ENCODE results near the gene ZCCHC4.

ZCCHC4 gene

GRCh38 chr4:25302626-25303025 lies 9.9 kb upstream of the ZCCHC4 start:
- no peak overlapping the region for H3K27ac ChIP-seq (ENCODE audit: low read depth, low read length)
- H3K4me1 ChIP-seq (ENCODE audit: control insufficient read depth, insufficient read depth, low read length, unreplicated experiment) = no peaks in the 10 kb centered on the region
- H3K4me3 ChIP-seq (ENCODE audit: low read depth, low read length) = no peak overlapping the region
- no peaks in the 10 kb centered on the region for H3K36me3 ChIP-seq (ENCODE audit: insufficient read depth, low read length)
- no peaks in the 10 kb centered on the region for H3K79me2 ChIP-seq (ENCODE audit: control insufficient read depth, insufficient read depth, low read length, unreplicated experiment)
- H2AFZ ChIP-seq (ENCODE audit: low read length, unreplicated experiment) = no peak overlapping the region
- peaks cover 23% of the 10 kb centered on the region for H3K27me3 ChIP-seq (ENCODE audit: insufficient read depth, low read length)

- H3K4me1 ChIP-seq (ENCODE audit: control insufficient read depth, insufficient read depth, low read length, unreplicated experiment) = peaks cover 3% of the 10 kb centered on the region
- peaks cover 15% of the 10 kb centered on the region for H3K27me3 ChIP-seq (ENCODE audit: insufficient read depth, low read length)
- H3K36me3 ChIP-seq (ENCODE audit: insufficient read depth, low read length) = no peaks in the 10 kb centered on the region
- H3K4me3 ChIP-seq (ENCODE audit: low read depth, low read length) = no peak overlapping the region
- H3K27ac ChIP-seq (ENCODE audit: low read depth, low read length) = no peak overlapping the region
- no peaks in the 10 kb centered on the region for H3K79me2 ChIP-seq (ENCODE audit: control insufficient read depth, insufficient read depth, low read length, unreplicated experiment)
- H2AFZ ChIP-seq (ENCODE audit: low read length, unreplicated experiment) = no peak overlapping the region
Observed at GRCh38 chr4:25303578-25303977, 9.0 kb upstream of the ZCCHC4 start.

GRCh38 chr4:25306518-25307057 lies 6.0 kb upstream of the ZCCHC4 start:
- Histone ChIP-seq H3K27me3 (ENCODE audit: insufficient read depth, low read length) (no peaks in the 10 kb centered on the region), H3K4me3 (ENCODE audit: low read depth, low read length) (no peak overlapping the region), H3K36me3 (ENCODE audit: insufficient read depth, low read length) (no peaks in the 10 kb centered on the region), H3K27ac (ENCODE audit: low read depth, low read length) (no peak overlapping the region), H3K79me2 (ENCODE audit: control insufficient read depth, insufficient read depth, low read length, unreplicated experiment) (no peaks in the 10 kb centered on the region), H3K4me1 (ENCODE audit: control insufficient read depth, insufficient read depth, low read length, unreplicated experiment) (peaks cover 5% of the 10 kb centered on the region), H2AFZ (ENCODE audit: low read length, unreplicated experiment) (no peak overlapping the region)

- H3K27ac ChIP-seq (ENCODE audit: low read depth, low read length) = no peak overlapping the region
- no peaks in the 10 kb centered on the region for H3K36me3 ChIP-seq (ENCODE audit: insufficient read depth, low read length)
- no peak overlapping the region for H2AFZ ChIP-seq (ENCODE audit: low read length, unreplicated experiment)
- H3K4me1 ChIP-seq (ENCODE audit: control insufficient read depth, insufficient read depth, low read length, unreplicated experiment) = peaks cover 5% of the 10 kb centered on the region
- H3K27me3 ChIP-seq (ENCODE audit: insufficient read depth, low read length) = no peaks in the 10 kb centered on the region
- H3K79me2 ChIP-seq (ENCODE audit: control insufficient read depth, insufficient read depth, low read length, unreplicated experiment) = no peaks in the 10 kb centered on the region
- H3K4me3 ChIP-seq (ENCODE audit: low read depth, low read length) = no peak overlapping the region
Observed at GRCh38 chr4:25307596-25307995, 5.0 kb upstream of the ZCCHC4 start.

- Histone ChIP-seq H3K4me1 (ENCODE audit: control insufficient read depth, insufficient read depth, low read length, unreplicated experiment) (peaks cover 5% of the 10 kb centered on the region), H3K27me3 (ENCODE audit: insufficient read depth, low read length) (no peaks in the 10 kb centered on the region), H2AFZ (ENCODE audit: low read length, unreplicated experiment) (no peak overlapping the region), H3K27ac (ENCODE audit: low read depth, low read length) (no peak overlapping the region), H3K79me2 (ENCODE audit: control insufficient read depth, insufficient read depth, low read length, unreplicated experiment) (no peaks in the 10 kb centered on the region), H3K4me3 (ENCODE audit: low read depth, low read length) (no peak overlapping the region), H3K36me3 (ENCODE audit: insufficient read depth, low read length) (no peaks in the 10 kb centered on the region)
Observed at GRCh38 chr4:25308306-25308705, 4.3 kb upstream of the ZCCHC4 start.

GRCh38 chr4:25308761-25309160 lies 3.8 kb upstream of the ZCCHC4 start:
- Histone ChIP-seq H3K79me2 (ENCODE audit: control insufficient read depth, insufficient read depth, low read length, unreplicated experiment) (no peaks in the 10 kb centered on the region), H3K27ac (ENCODE audit: low read depth, low read length) (no peak overlapping the region), H3K36me3 (ENCODE audit: insufficient read depth, low read length) (no peaks in the 10 kb centered on the region), H3K4me3 (ENCODE audit: low read depth, low read length) (no peak overlapping the region), H3K4me1 (ENCODE audit: control insufficient read depth, insufficient read depth, low read length, unreplicated experiment) (peaks cover 5% of the 10 kb centered on the region), H3K27me3 (ENCODE audit: insufficient read depth, low read length) (no peaks in the 10 kb centered on the region), H2AFZ (ENCODE audit: low read length, unreplicated experiment) (no peak overlapping the region)

- H3K27ac ChIP-seq (ENCODE audit: low read depth, low read length) = no peak overlapping the region
- H3K36me3 ChIP-seq (ENCODE audit: insufficient read depth, low read length) = no peaks in the 10 kb centered on the region
- H3K4me3 ChIP-seq (ENCODE audit: low read depth, low read length) = no peak overlapping the region
- peaks cover 9% of the 10 kb centered on the region for H3K4me1 ChIP-seq (ENCODE audit: control insufficient read depth, insufficient read depth, low read length, unreplicated experiment)
- H2AFZ ChIP-seq (ENCODE audit: low read length, unreplicated experiment) = peak overlapping the region; percentile 65
- H3K27me3 ChIP-seq (ENCODE audit: insufficient read depth, low read length) = no peaks in the 10 kb centered on the region
- H3K79me2 ChIP-seq (ENCODE audit: control insufficient read depth, insufficient read depth, low read length, unreplicated experiment) = peaks cover 5% of the 10 kb centered on the region
Observed at GRCh38 chr4:25310066-25310802, 2.3 kb upstream of the ZCCHC4 start.

GRCh38 chr4:25310803-25311166 lies 1.8 kb upstream of the ZCCHC4 start:
- Histone ChIP-seq H3K36me3 (ENCODE audit: insufficient read depth, low read length) (no peaks in the 10 kb centered on the region), H2AFZ (ENCODE audit: low read length, unreplicated experiment) (peak overlapping the region; percentile 65), H3K4me3 (ENCODE audit: low read depth, low read length) (no peak overlapping the region), H3K79me2 (ENCODE audit: control insufficient read depth, insufficient read depth, low read length, unreplicated experiment) (peaks cover 5% of the 10 kb centered on the region), H3K4me1 (ENCODE audit: control insufficient read depth, insufficient read depth, low read length, unreplicated experiment) (peaks cover 9% of the 10 kb centered on the region), H3K27me3 (ENCODE audit: insufficient read depth, low read length) (no peaks in the 10 kb centered on the region), H3K27ac (ENCODE audit: low read depth, low read length) (no peak overlapping the region)

GRCh38 chr4:25313201-25313895 lies 774 bp downstream of the ZCCHC4 start:
- Histone ChIP-seq H3K4me1 (ENCODE audit: control insufficient read depth, insufficient read depth, low read length, unreplicated experiment) (peaks cover 25% of the 10 kb centered on the region), H3K79me2 (ENCODE audit: control insufficient read depth, insufficient read depth, low read length, unreplicated experiment) (peaks cover 5% of the 10 kb centered on the region), H2AFZ (ENCODE audit: low read length, unreplicated experiment) (peak overlapping the region; percentile 91), H3K36me3 (ENCODE audit: insufficient read depth, low read length) (peaks cover 11% of the 10 kb centered on the region; the same call in 1 of the 2 replicates), H3K4me3 (ENCODE audit: low read depth, low read length) (peak overlapping the region; percentile 91), H3K27me3 (ENCODE audit: insufficient read depth, low read length) (no peaks in the 10 kb centered on the region), H3K27ac (ENCODE audit: low read depth, low read length) (peak overlapping the region; percentile 63)

- no peaks in the 10 kb centered on the region for H3K27me3 ChIP-seq (ENCODE audit: insufficient read depth, low read length)
- peak overlapping the region; percentile 65 for H3K4me3 ChIP-seq (ENCODE audit: low read depth, low read length)
- H2AFZ ChIP-seq (ENCODE audit: low read length, unreplicated experiment) = no peak overlapping the region
- peaks cover 16% of the 10 kb centered on the region; the same call in 1 of the 2 replicates for H3K36me3 ChIP-seq (ENCODE audit: insufficient read depth, low read length)
- H3K4me1 ChIP-seq (ENCODE audit: control insufficient read depth, insufficient read depth, low read length, unreplicated experiment) = peaks cover 35% of the 10 kb centered on the region
- H3K27ac ChIP-seq (ENCODE audit: low read depth, low read length) = peak overlapping the region; percentile 98
- peaks cover 6% of the 10 kb centered on the region for H3K79me2 ChIP-seq (ENCODE audit: control insufficient read depth, insufficient read depth, low read length, unreplicated experiment)
Observed at GRCh38 chr4:25320336-25320735, 7.8 kb downstream of the ZCCHC4 start.

- Histone ChIP-seq H3K27ac (ENCODE audit: low read depth, low read length) (peak overlapping the region; percentile 98), H3K27me3 (ENCODE audit: insufficient read depth, low read length) (no peaks in the 10 kb centered on the region), H3K79me2 (ENCODE audit: control insufficient read depth, insufficient read depth, low read length, unreplicated experiment) (peaks cover 6% of the 10 kb centered on the region), H3K4me1 (ENCODE audit: control insufficient read depth, insufficient read depth, low read length, unreplicated experiment) (peaks cover 35% of the 10 kb centered on the region), H3K36me3 (ENCODE audit: insufficient read depth, low read length) (peaks cover 16% of the 10 kb centered on the region; the same call in 1 of the 2 replicates), H3K4me3 (ENCODE audit: low read depth, low read length) (peak overlapping the region; percentile 65), H2AFZ (ENCODE audit: low read length, unreplicated experiment) (peak overlapping the region; percentile 25)
Observed at GRCh38 chr4:25320773-25321172, 8.2 kb downstream of the ZCCHC4 start.

All from ACC112 (cell line).